Keratinocyte (primary cell): ENCODE results near the gene FASLG. TPM values are rescaled to one million over a fixed set of nuclear protein-coding genes. Genes with fewer than 3 reads are reported as not detected.

Experiments used
- DNase-seq: peaks from one replicate; pipeline ENCODE4 v3.0.0-alpha.2; 2011; ENCODE audit warnings: low read depth, missing footprints, low spot score
- FAIRE-seq: peaks from 2 replicates; lab custom pipeline; 2011; peaks lifted over from hg19 to GRCh38; lab: Jason Lieb, UNC
- H2AFZ ChIP-seq: 2 replicates; pipeline ENCODE4 v1.6.0; 2012; ENCODE audit warnings: low read length, control low read depth, inconsistent platforms; ENCODE audit not compliant: control insufficient read depth
- H3K27ac ChIP-seq: 2 replicates; pipeline ENCODE4 v1.5.1; 2011; ENCODE audit warnings: low read length; ENCODE audit not compliant: control insufficient read depth, insufficient read depth
- H3K27me3 ChIP-seq: 3 replicates; pipeline ENCODE4 v1.6.0; 2011; ENCODE audit warnings: low read length; ENCODE audit not compliant: control insufficient read depth, insufficient read depth; ENCODE audit errors: extremely low read depth
- H3K36me3 ChIP-seq, 2 experiments: 2 replicates in 1 of 2; 3 replicates in 1 of 2; pipeline ENCODE4 v1.5.1; 2011; ENCODE audit warnings: low read length in 2 of 2, mild to moderate bottlenecking in 1 of 2; ENCODE audit not compliant: control insufficient read depth in 2 of 2, insufficient read depth in 2 of 2; ENCODE audit errors: extremely low read depth in 1 of 2
- H3K4me1 ChIP-seq: 3 replicates; pipeline ENCODE4 v1.5.1; 2011; ENCODE audit warnings: low read length; ENCODE audit not compliant: control insufficient read depth, insufficient read depth; ENCODE audit errors: extremely low read depth
- H3K4me2 ChIP-seq: 3 replicates; pipeline ENCODE4 v1.6.0; 2011; ENCODE audit warnings: low read depth, low read length; ENCODE audit not compliant: control insufficient read depth, insufficient read depth; ENCODE audit errors: extremely low read depth
- H3K4me3 ChIP-seq, 3 experiments: fragments of 200-600 bp in 1 of 3; sonication (generic) in 1 of 3; 2 replicates in 2 of 3; 3 replicates in 1 of 3; pipeline ENCODE4 v1.5.1; 2011 to 2016; ENCODE audit warnings: low read length in 3 of 3, mild to moderate bottlenecking in 3 of 3, control low read depth in 2 of 3, inconsistent platforms in 1 of 3, low read depth in 1 of 3, mixed read lengths in 1 of 3, mixed run types in 1 of 3, moderate library complexity in 1 of 3; ENCODE audit not compliant: control insufficient read depth in 2 of 3, insufficient read depth in 2 of 3; ENCODE audit errors: extremely low read depth in 1 of 3
- H3K79me2 ChIP-seq: 2 replicates; pipeline ENCODE4 v1.6.0; 2012; ENCODE audit warnings: low read length; ENCODE audit not compliant: control insufficient read depth, insufficient read depth
- H3K9ac ChIP-seq: 3 replicates; pipeline ENCODE4 v1.6.0; 2011; ENCODE audit warnings: low read length; ENCODE audit not compliant: control insufficient read depth, insufficient read depth; ENCODE audit errors: extremely low read depth
- H3K9me1 ChIP-seq: 3 replicates; pipeline ENCODE4 v1.6.0; 2011; ENCODE audit warnings: low read length; ENCODE audit not compliant: control insufficient read depth, insufficient read depth; ENCODE audit errors: extremely low read depth
- H3K9me3 ChIP-seq: 2 replicates; pipeline ENCODE4 v1.5.1; 2012; ENCODE audit warnings: low read depth, low read length; ENCODE audit not compliant: control insufficient read depth
- H4K20me1 ChIP-seq: 3 replicates; pipeline ENCODE4 v1.6.0; 2011; ENCODE audit warnings: low read length; ENCODE audit not compliant: control insufficient read depth, insufficient read depth; ENCODE audit errors: extremely low read depth
- CTCF ChIP-seq, 3 experiments: IDR thresholded peaks in 1 of 3; conservative IDR thresholded peaks in 1 of 3; optimal IDR thresholded peaks in 1 of 3; 2 replicates in 2 of 3; 3 replicates in 1 of 3; pipeline versions ENCODE3 to v1.5.1; 2011; ENCODE audit warnings: low read length in 3 of 3, mild to moderate bottlenecking in 3 of 3, moderate library complexity in 2 of 3, control low read depth in 1 of 3, inconsistent platforms in 1 of 3; ENCODE audit not compliant: insufficient read depth in 2 of 3; ENCODE audit errors: extremely low read depth in 1 of 3
- EZH2 ChIP-seq: IDR thresholded peaks from one replicate; pipeline ENCODE4 v1.6.1; 2012; ENCODE audit warnings: inconsistent platforms, mild to moderate bottlenecking, low read length, moderate library complexity
- dilution Hi-C: fragments of 300-500 bp; cut with MboI; formaldehyde crosslinking; loops from one replicate; pipeline ENCODE4 v1.7.0; 2020; ENCODE audit warnings: low sequenced_read_pairs; ENCODE audit not compliant: extremely low pct_ligation_motif_present
- polyA minus RNA-seq, 3 experiments: library from RNA; depleted of rRNA, polyadenylated mRNA; stranded (reverse); fragments of >200 nt; gene quantifications; 1 replicate in 1 of 3; 2 replicates in 1 of 3; 3 replicates in 1 of 3; pipeline ENCODE4 v1.2.3, GENCODE V29; 2011
- polyA plus RNA-seq, 5 experiments: library from polyadenylated mRNA; depleted of rRNA in 3 of 5; stranded (reverse) in 3 of 5; stranded (forward) in 1 of 5; unstranded in 1 of 5; fragments of >200 nt; gene quantifications; 1 replicate in 1 of 5; 2 replicates in 3 of 5; 3 replicates in 1 of 5; pipeline versions ENCODE4 v1.2.1 to v1.2.3, GENCODE V29; 2011 to 2012; ENCODE audit warnings: missing spikeins in 2 of 5, low read depth in 1 of 5, low replicate concordance in 1 of 5

FASLG gene
- polyA plus RNA-seq, result 0.03 to 0.04 TPM in 2 of 3 replicates, not detected in the other
- polyA plus RNA-seq (2011; ENCODE audit: low read depth), result not detected
- 0.07 TPM in 1 of 2 replicates, not detected in the other for polyA plus RNA-seq (2011; cell fraction: cytosol; rRNA removed)
- polyA plus RNA-seq (2011; cell fraction: nucleus; rRNA removed), result not detected in 2 replicates
- polyA plus RNA-seq (2012; ENCODE audit: low replicate concordance), result not detected in 2 replicates
- polyA minus RNA-seq, result not detected in 3 replicates
- not detected for polyA minus RNA-seq (2011; cell fraction: cytosol; rRNA and poly(A)+ RNA removed)
- polyA minus RNA-seq (2011; cell fraction: nucleus; rRNA and poly(A)+ RNA removed), result not detected in 2 replicates

- Histone ChIP-seq H3K9me1 (no peaks in the 10 kb centered on the region), H3K4me3 (no peak within 1 kb of the TSS), H3K9me3 (no peaks in the 10 kb centered on the region), H3K4me2 (no peak within 1 kb of the TSS), H3K36me3 (no peaks in the 10 kb centered on the region), H2AFZ (no peak within 1 kb of the TSS), H4K20me1 (no peaks in the 10 kb centered on the region), H3K4me1 (peaks cover 32% of the 10 kb centered on the region), H3K27me3 (no peaks in the 10 kb centered on the region), H3K79me2 (no peaks in the 10 kb centered on the region), H3K9ac (no peak within 1 kb of the TSS), H3K27ac (no peak within 1 kb of the TSS)
- DNase-seq (no peak), FAIRE-seq (no peak)
- dilution Hi-C loops, result no loop called here
- no peak for TF ChIP-seq EZH2
- TF ChIP-seq CTCF (optimal IDR thresholded peaks at IDR 0.05 in 1 of 3, IDR thresholded peaks at IDR 0.05 in 1 of 3, conservative IDR thresholded peaks at IDR 0.05 in 1 of 3; ENCODE audit: extremely low read depth in 1 of 3, insufficient read depth in 2 of 3, low read length in 3 of 3), result no peak
Measured at GRCh38 chr1:172658871-172659453, at the start of gene FASLG. FASLG (plus strand) TSS chr1:172659103; CDS start chr1:172659202, 99 bp downstream.

GRCh38 chr1:172609528-172609927 is 49.4 kb upstream of the FASLG start:
- no peak for DNase-seq
- dilution Hi-C loops, result loop anchor here (25.0 kb wide), 1 partner anchor 103 kb away; no protein-coding TSS in a partner anchor

More at GRCh38 chr1:172609528-172609927, 49.4 kb upstream of the FASLG start:
- Histone ChIP-seq H3K27ac (no peak overlapping the region), H3K9me1 (no peaks in the 10 kb centered on the region), H3K9me3 (no peaks in the 10 kb centered on the region), H3K4me1 (peaks cover 5% of the 10 kb centered on the region), H3K9ac (no peak overlapping the region), H2AFZ (no peak overlapping the region), H3K79me2 (no peaks in the 10 kb centered on the region), H3K36me3 (no peaks in the 10 kb centered on the region), H3K4me3 (no peak overlapping the region), H3K4me2 (no peak overlapping the region), H4K20me1 (no peaks in the 10 kb centered on the region), H3K27me3 (no peaks in the 10 kb centered on the region)
- no peak for TF ChIP-seq EZH2
- TF ChIP-seq CTCF (optimal IDR thresholded peaks at IDR 0.05 in 1 of 3, IDR thresholded peaks at IDR 0.05 in 1 of 3, conservative IDR thresholded peaks at IDR 0.05 in 1 of 3; ENCODE audit: extremely low read depth in 1 of 3, insufficient read depth in 2 of 3, low read length in 3 of 3), result peak in 2 of 3 experiments; percentile 20 to 30
- peak; percentile 32 for FAIRE-seq
